RWPE2 (cell line): ENCODE measurements around the gene USP21.

ENCODE experiments used
- ATAC-seq: fragments of 200-7000 bp; cut with Tn5 transposase; 3 replicates; pipeline ENCODE4 v1.9.1; 2021; ENCODE audit warnings: low read depth
- DNase-seq: peaks from one replicate; pipeline ENCODE4 v3.0.0-alpha.2; 2020; ENCODE audit warnings: low spot score
- H3K27ac ChIP-seq: fragments of 450-650 bp; 2 replicates; pipeline ENCODE4 v1.5.1; 2017; ENCODE audit warnings: mild to moderate bottlenecking; ENCODE audit not compliant: poor library complexity, severe bottlenecking
- H3K27me3 ChIP-seq: fragments of 250-450 bp; sonication (Bioruptor Pico); 2 replicates; pipeline ENCODE4 v1.5.1; 2021; ENCODE audit warnings: mild to moderate bottlenecking, moderate library complexity; ENCODE audit not compliant: insufficient read depth, poor library complexity, severe bottlenecking
- H3K36me3 ChIP-seq: fragments of 250-450 bp; sonication (Bioruptor Pico); 2 replicates; pipeline ENCODE4 v1.5.1; 2020; ENCODE audit warnings: low read depth, mild to moderate bottlenecking, moderate library complexity
- H3K4me1 ChIP-seq: fragments of 250-450 bp; sonication (Bioruptor Pico); 2 replicates; pipeline ENCODE4 v1.5.1; 2021; ENCODE audit warnings: mild to moderate bottlenecking, moderate library complexity; ENCODE audit not compliant: insufficient read depth, poor library complexity, severe bottlenecking
- H3K4me3 ChIP-seq: fragments of 250-450 bp; sonication (Bioruptor Pico); 2 replicates; pipeline ENCODE4 v1.5.1; 2021; ENCODE audit warnings: mild to moderate bottlenecking, moderate library complexity; ENCODE audit not compliant: severe bottlenecking
- H3K9me3 ChIP-seq: fragments of 250-450 bp; sonication (Bioruptor Pico); 2 replicates; pipeline ENCODE4 v1.5.1; 2021; ENCODE audit warnings: mild to moderate bottlenecking, moderate library complexity; ENCODE audit not compliant: severe bottlenecking
- TF ChIP-seq, protein P1 (sequence below): fragments of 450-650 bp; IDR thresholded peaks from one replicate; pipeline ENCODE4 v1.5.1; 2017; ENCODE audit warnings: mild to moderate bottlenecking, moderate library complexity; ENCODE audit not compliant: poor library complexity, severe bottlenecking

Gene USP21

DNA sequence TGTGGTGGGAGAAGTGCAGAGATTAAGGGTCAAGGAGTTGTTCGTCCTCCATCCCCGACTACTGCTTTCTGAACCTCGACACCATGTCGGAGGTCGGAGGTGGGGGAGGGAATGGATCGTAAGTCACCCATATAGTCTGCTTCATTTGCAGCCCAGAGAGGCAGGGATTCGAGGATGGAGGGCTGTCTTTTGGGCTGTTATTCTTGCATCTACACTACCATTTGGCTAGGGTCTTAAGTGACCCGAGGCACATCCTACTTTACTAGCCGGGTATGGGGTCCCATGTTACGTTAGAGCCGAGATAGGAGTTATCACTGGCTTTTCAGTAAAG is 578 bp downstream of the USP21 start:
- TF ChIP-seq, protein P1, sequence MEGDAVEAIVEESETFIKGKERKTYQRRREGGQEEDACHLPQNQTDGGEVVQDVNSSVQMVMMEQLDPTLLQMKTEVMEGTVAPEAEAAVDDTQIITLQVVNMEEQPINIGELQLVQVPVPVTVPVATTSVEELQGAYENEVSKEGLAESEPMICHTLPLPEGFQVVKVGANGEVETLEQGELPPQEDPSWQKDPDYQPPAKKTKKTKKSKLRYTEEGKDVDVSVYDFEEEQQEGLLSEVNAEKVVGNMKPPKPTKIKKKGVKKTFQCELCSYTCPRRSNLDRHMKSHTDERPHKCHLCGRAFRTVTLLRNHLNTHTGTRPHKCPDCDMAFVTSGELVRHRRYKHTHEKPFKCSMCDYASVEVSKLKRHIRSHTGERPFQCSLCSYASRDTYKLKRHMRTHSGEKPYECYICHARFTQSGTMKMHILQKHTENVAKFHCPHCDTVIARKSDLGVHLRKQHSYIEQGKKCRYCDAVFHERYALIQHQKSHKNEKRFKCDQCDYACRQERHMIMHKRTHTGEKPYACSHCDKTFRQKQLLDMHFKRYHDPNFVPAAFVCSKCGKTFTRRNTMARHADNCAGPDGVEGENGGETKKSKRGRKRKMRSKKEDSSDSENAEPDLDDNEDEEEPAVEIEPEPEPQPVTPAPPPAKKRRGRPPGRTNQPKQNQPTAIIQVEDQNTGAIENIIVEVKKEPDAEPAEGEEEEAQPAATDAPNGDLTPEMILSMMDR, result no peak
- ATAC-seq (no peak; the same call in 2 of the 3 replicates), DNase-seq (no peak)
- peak overlapping the region; percentile 57 for H3K4me3 ChIP-seq
- peak overlapping the region; percentile 47 for H3K27ac ChIP-seq
- no peaks in the 10 kb centered on the region for H3K4me1 ChIP-seq
- no peaks in the 10 kb centered on the region for H3K9me3 ChIP-seq
- no peaks in the 10 kb centered on the region for H3K27me3 ChIP-seq
- H3K36me3 ChIP-seq, result peaks cover 20% of the 10 kb centered on the region

DNA sequence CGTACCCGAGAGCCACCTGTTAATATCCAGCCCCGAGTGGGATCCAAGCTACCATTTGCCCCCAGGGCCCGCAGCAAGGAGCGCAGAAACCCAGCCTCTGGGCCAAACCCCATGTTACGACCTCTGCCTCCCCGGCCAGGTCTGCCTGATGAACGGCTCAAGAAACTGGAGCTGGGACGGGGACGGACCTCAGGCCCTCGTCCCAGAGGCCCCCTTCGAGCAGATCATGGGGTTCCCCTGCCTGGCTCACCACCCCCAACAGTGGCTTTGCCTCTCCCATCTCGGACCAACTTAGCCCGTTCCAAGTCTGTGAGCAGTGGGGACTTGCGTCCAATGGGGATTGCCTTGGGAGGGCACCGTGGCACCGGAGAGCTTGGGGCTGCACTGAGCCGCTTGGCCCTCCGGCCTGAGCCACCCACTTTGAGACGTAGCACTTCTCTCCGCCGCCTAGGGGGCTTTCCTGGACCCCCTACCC is 1.4 kb downstream of the USP21 start:
- DNase-seq, result no peak
- Histone ChIP-seq H3K27me3 (no peaks in the 10 kb centered on the region), H3K36me3 (peaks cover 20% of the 10 kb centered on the region), H3K4me3 (no peak overlapping the region), H3K27ac (no peak overlapping the region), H3K9me3 (no peaks in the 10 kb centered on the region), H3K4me1 (no peaks in the 10 kb centered on the region)
- no peak for ATAC-seq
- TF ChIP-seq, protein P1, result no peak

DNA sequence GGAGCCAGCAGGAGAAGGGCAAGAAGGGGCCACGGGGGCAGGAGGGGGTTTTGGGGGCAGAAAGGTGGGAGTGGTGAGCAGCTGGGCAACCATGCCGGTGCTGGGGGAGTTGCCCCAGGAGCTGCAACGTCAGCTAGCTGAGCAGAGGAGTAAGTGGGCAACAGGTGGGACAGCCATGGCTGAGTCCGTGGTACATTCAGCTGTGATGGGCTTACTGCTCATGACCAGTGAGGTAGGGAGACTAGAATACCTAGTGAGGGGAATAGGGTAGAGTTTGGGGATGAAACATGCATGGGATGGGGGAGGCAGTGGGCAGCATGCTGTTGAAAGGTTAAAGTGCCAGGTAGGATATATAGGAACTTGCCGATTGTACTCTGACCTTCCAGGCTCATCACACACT is 2.4 kb downstream of the USP21 start:
- no peak overlapping the region for H3K4me3 ChIP-seq
- no peaks in the 10 kb centered on the region for H3K9me3 ChIP-seq
- H3K27ac ChIP-seq, result no peak overlapping the region
- TF ChIP-seq, protein P1, result no peak
- H3K36me3 ChIP-seq, result peaks cover 20% of the 10 kb centered on the region
- DNase-seq (no peak), ATAC-seq (no peak)
- H3K4me1 ChIP-seq, result no peaks in the 10 kb centered on the region
- no peaks in the 10 kb centered on the region for H3K27me3 ChIP-seq

DNA sequence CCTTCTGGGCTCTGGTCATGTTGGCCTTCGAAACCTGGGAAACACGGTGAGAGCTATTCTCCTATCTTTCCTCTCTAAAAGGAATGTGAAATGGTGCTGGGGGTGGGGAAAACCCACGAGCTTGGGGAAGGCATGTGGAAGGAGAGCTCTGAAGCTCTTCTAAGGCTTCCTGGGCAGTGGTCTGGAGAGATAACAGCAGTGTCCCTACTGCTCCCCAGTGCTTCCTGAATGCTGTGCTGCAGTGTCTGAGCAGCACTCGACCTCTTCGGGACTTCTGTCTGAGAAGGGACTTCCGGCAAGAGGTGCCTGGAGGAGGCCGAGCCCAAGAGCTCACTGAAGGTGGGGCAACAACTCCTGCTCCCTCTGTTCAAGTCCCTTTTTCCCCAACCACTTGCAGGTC is 2.8 kb downstream of the USP21 start:
- DNase-seq (no peak), ATAC-seq (no peak)
- Histone ChIP-seq H3K9me3 (no peaks in the 10 kb centered on the region), H3K27ac (no peak overlapping the region), H3K4me1 (no peaks in the 10 kb centered on the region), H3K4me3 (no peak overlapping the region), H3K27me3 (no peaks in the 10 kb centered on the region), H3K36me3 (peaks cover 20% of the 10 kb centered on the region)
- TF ChIP-seq, protein P1, result no peak

DNA sequence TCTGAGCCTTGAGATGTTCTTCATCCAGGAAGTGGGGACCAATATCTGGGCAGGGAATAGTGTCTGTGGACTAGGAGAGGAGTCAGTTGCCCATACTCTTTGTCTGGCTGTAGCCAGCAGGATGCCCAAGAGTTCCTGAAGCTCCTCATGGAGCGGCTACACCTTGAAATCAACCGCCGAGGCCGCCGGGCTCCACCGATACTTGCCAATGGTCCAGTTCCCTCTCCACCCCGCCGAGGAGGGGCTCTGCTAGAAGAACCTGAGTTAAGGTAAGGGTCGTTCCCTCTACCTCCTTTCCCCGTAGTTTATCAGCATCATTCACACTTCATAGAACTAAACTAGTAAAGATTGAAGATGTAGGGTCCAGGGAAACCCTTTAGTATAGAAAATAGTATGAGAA is 3.5 kb downstream of the USP21 start:
- DNase-seq (no peak), ATAC-seq (no peak)
- no peaks in the 10 kb centered on the region for H3K9me3 ChIP-seq
- no peaks in the 10 kb centered on the region for H3K27me3 ChIP-seq
- H3K27ac ChIP-seq, result no peak overlapping the region
- TF ChIP-seq, protein P1, result no peak
- peaks cover 20% of the 10 kb centered on the region for H3K36me3 ChIP-seq
- H3K4me3 ChIP-seq, result no peak overlapping the region
- H3K4me1 ChIP-seq, result no peaks in the 10 kb centered on the region
